ENCODE measurements around the gene IL4R.
"Not testable (repeated sequence)": the region's sequence is repeated elsewhere in the genome, so short reads cannot be mapped to it uniquely, and the experiment has no call there.

- not testable (repeated sequence) for TF ChIP-seq CTCF, POLR2A (IDR thresholded peaks at IDR 0.05)
Observed at GRCh38 chr16:27409958-27410357, 96.2 kb downstream of the IL4R start.
